Astrocyte (in vitro differentiated cells and primary cell): Measurements from ENCODE around the gene DPF3. TPM values are rescaled to one million over a fixed set of nuclear protein-coding genes. Genes with fewer than 3 reads are reported as not detected.

ENCODE experiments used
- DNase-seq: peaks from one replicate; pipeline ENCODE4 v3.0.0-alpha.2; 2010; ENCODE audit warnings: low read depth
- FAIRE-seq: peaks from 2 replicates; lab custom pipeline; 2011; peaks lifted over from hg19 to GRCh38; lab: Jason Lieb, UNC
- H2AFZ ChIP-seq: 2 replicates; pipeline ENCODE4 v1.6.0; 2012; ENCODE audit warnings: low read depth, low read length, inconsistent platforms
- H3K27ac ChIP-seq: 2 replicates; pipeline ENCODE4 v1.5.1; 2011; ENCODE audit warnings: low read depth, low read length, inconsistent platforms
- H3K27me3 ChIP-seq: 2 replicates; pipeline ENCODE4 v1.6.0; 2011; ENCODE audit warnings: low read length, inconsistent platforms; ENCODE audit not compliant: insufficient read depth
- H3K36me3 ChIP-seq: 2 replicates; pipeline ENCODE4 v1.5.1; 2011; ENCODE audit warnings: low read length, inconsistent platforms; ENCODE audit not compliant: insufficient read depth
- H3K4me1 ChIP-seq: 2 replicates; pipeline ENCODE4 v1.5.1; 2011; ENCODE audit warnings: low read length, inconsistent platforms; ENCODE audit not compliant: insufficient read depth
- H3K4me2 ChIP-seq: 2 replicates; pipeline ENCODE4 v1.6.0; 2012; ENCODE audit warnings: low read length, inconsistent platforms
- H3K4me3 ChIP-seq: 2 replicates; pipeline ENCODE4 v1.5.1; 2011; ENCODE audit warnings: low read depth, mild to moderate bottlenecking, low read length, inconsistent platforms; ENCODE audit not compliant: insufficient read depth
- H3K79me2 ChIP-seq: 2 replicates; pipeline ENCODE4 v1.6.0; 2012; ENCODE audit warnings: mild to moderate bottlenecking, low read length, inconsistent platforms; ENCODE audit not compliant: insufficient read depth
- H3K9ac ChIP-seq: 2 replicates; pipeline ENCODE4 v1.6.0; 2012; ENCODE audit warnings: mild to moderate bottlenecking, low read length, inconsistent platforms
- H3K9me3 ChIP-seq: 2 replicates; pipeline ENCODE4 v1.5.1; 2012; ENCODE audit warnings: low read depth, mild to moderate bottlenecking, low read length, inconsistent platforms; ENCODE audit not compliant: insufficient read depth
- H4K20me1 ChIP-seq: 2 replicates; pipeline ENCODE4 v1.6.0; 2012; ENCODE audit warnings: low read length, inconsistent platforms; ENCODE audit not compliant: insufficient read depth
- H3K27ac Mint-ChIP-seq: one replicate; pipeline ENCODE4 v1.8.0; 2021; ENCODE audit warnings: mild to moderate bottlenecking, mixed read lengths; ENCODE audit not compliant: unreplicated experiment
- H3K27me3 Mint-ChIP-seq: one replicate; pipeline ENCODE4 v1.8.0; 2021; ENCODE audit warnings: low read depth, mixed read lengths; ENCODE audit not compliant: unreplicated experiment
- H3K36me3 Mint-ChIP-seq: one replicate; pipeline ENCODE4 v1.8.0; 2021; ENCODE audit warnings: low read depth, mixed read lengths; ENCODE audit not compliant: unreplicated experiment
- H3K4me1 Mint-ChIP-seq: one replicate; pipeline ENCODE4 v1.8.0; 2021; ENCODE audit warnings: low read depth, mixed read lengths; ENCODE audit not compliant: unreplicated experiment
- H3K4me3 Mint-ChIP-seq: one replicate; pipeline ENCODE4 v1.8.0; 2021; ENCODE audit warnings: mild to moderate bottlenecking, moderate library complexity, mixed read lengths; ENCODE audit not compliant: unreplicated experiment
- H3K9me3 Mint-ChIP-seq: one replicate; pipeline ENCODE4 v1.8.0; 2021; ENCODE audit warnings: mild to moderate bottlenecking, mixed read lengths; ENCODE audit not compliant: unreplicated experiment
- CTCF ChIP-seq: IDR thresholded peaks from 2 replicates; pipeline ENCODE4 v1.5.1; 2011; ENCODE audit warnings: low read depth, mild to moderate bottlenecking, inconsistent platforms, low read length, moderate library complexity; ENCODE audit not compliant: insufficient read depth
- EZH2 ChIP-seq: IDR thresholded peaks from 2 replicates; pipeline ENCODE4 v1.6.1; 2012; ENCODE audit warnings: mild to moderate bottlenecking, low read length, inconsistent platforms; ENCODE audit not compliant: insufficient read depth
- total RNA-seq: library from RNA; stranded (reverse); gene quantifications from 2 replicates; pipeline ENCODE4 v1.2.1, GENCODE V29; 2021

The DPF3 gene
- total RNA-seq, 1 donor from 2014 or later, result 2.4 TPM

DNA sequence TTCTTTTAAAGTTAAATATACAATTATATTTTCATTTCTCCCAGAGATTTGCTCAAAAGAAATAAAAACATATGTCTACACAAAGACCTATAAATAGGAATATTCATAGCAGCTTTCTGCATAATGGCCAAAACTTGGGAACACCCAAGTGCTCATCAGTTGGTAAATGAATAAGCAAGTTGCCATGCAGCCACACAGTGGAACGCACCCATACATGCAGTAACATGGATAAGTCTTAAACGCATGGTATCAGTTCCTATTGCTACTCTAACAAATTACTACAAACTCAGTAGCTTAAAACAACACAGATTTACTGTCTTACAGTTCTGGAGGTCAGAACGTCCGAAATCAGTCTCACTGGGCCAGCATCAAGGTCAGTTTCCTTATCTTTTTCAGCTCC lies 78.5 kb downstream of the DPF3 start:
- no peak overlapping the region for H3K4me3 ChIP-seq
- FAIRE-seq (no peak), DNase-seq (no peak)
- H3K9me3 ChIP-seq, result no peaks in the 10 kb centered on the region
- peaks cover 40% of the 10 kb centered on the region for H4K20me1 ChIP-seq
- no peak overlapping the region for H3K4me2 ChIP-seq
- Mint-ChIP-seq H3K27ac (no peak overlapping the region), H3K36me3 (peaks cover 3% of the 10 kb centered on the region), H3K9me3 (peaks cover 3% of the 10 kb centered on the region), H3K4me1 (peaks cover 4% of the 10 kb centered on the region), H3K27me3 (no peaks in the 10 kb centered on the region), H3K4me3 (no peak overlapping the region)
- H3K27ac ChIP-seq, result no peak overlapping the region
- H3K4me1 ChIP-seq, result no peaks in the 10 kb centered on the region
- H3K9ac ChIP-seq, result no peak overlapping the region
- H3K27me3 ChIP-seq, result no peaks in the 10 kb centered on the region
- H3K79me2 ChIP-seq, result peaks cover 81% of the 10 kb centered on the region
- H3K36me3 ChIP-seq, result peaks cover 3% of the 10 kb centered on the region
- TF ChIP-seq CTCF (no peak), EZH2 (no peak)
- H2AFZ ChIP-seq, result no peak overlapping the region

DNA sequence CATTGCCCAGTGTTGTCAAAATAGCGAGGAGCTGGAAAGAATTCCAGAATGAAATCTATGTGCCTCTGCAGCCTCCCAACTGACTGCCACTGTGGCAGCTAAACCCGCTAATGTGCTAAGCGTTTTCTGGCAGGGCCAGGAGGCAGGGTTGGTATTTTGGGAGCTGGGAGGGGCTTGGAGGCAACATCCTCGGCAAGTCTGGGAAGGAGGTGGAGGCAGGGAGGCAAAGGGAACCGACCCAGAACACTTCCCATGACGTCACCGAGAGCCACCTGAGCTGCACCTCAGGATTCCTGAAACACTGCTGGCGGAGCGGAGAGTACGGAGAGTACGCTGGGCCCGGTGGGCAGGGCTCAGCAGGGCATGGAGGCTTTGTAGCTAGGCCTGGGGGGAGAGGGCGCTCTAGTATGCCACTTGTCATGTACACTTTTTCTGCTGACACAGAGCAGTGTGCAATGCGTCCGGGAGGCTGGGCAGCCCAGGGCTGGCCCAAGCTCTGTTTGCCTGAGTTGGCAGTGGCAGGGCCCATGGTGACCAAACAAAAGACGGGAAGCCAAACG lies 81.5 kb downstream of the DPF3 start:
- H3K4me1 ChIP-seq, result no peaks in the 10 kb centered on the region
- no peak overlapping the region for H3K4me2 ChIP-seq
- H3K36me3 ChIP-seq, result no peaks in the 10 kb centered on the region
- Mint-ChIP-seq H3K4me3 (no peak overlapping the region), H3K9me3 (no peaks in the 10 kb centered on the region), H3K36me3 (peaks cover 5% of the 10 kb centered on the region), H3K27ac (no peak overlapping the region), H3K27me3 (peaks cover 3% of the 10 kb centered on the region), H3K4me1 (peaks cover 4% of the 10 kb centered on the region)
- H2AFZ ChIP-seq, result no peak overlapping the region
- H3K27me3 ChIP-seq, result no peaks in the 10 kb centered on the region
- FAIRE-seq, result no peak
- peaks cover 45% of the 10 kb centered on the region for H4K20me1 ChIP-seq
- H3K9ac ChIP-seq, result no peak overlapping the region
- no peaks in the 10 kb centered on the region for H3K9me3 ChIP-seq
- no peak overlapping the region for H3K27ac ChIP-seq
- H3K79me2 ChIP-seq, result peaks cover 76% of the 10 kb centered on the region
- H3K4me3 ChIP-seq, result no peak overlapping the region
- TF ChIP-seq EZH2 (no peak), CTCF (no peak)
- no peak for DNase-seq

DNA sequence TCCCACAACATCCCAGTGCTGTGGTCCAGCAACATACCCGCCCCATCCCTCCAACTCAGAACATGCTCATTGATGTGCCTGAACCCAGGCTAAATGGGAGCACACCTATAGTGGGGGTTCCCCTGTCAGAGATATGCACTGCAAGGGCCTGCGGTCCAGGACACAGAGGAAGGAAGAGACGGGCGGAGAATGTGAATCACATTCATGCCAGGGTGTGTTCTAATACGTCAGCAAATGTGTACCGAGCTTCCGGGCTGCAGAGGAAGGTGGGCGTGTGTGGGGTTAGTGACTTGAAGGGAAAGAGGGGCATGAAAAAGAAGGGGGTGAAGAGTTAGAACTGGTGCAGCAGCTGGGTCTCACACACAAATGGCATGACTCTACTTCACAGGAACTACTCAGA lies 83.7 kb downstream of the DPF3 start:
- Mint-ChIP-seq H3K27ac (no peak overlapping the region), H3K4me1 (peaks cover 4% of the 10 kb centered on the region), H3K36me3 (peaks cover 1% of the 10 kb centered on the region), H3K4me3 (no peak overlapping the region), H3K27me3 (peaks cover 3% of the 10 kb centered on the region), H3K9me3 (no peaks in the 10 kb centered on the region)
- Histone ChIP-seq H4K20me1 (peaks cover 39% of the 10 kb centered on the region), H3K27ac (no peak overlapping the region), H3K4me1 (no peaks in the 10 kb centered on the region), H3K9ac (no peak overlapping the region), H2AFZ (no peak overlapping the region), H3K4me3 (no peak overlapping the region), H3K36me3 (no peaks in the 10 kb centered on the region), H3K9me3 (no peaks in the 10 kb centered on the region), H3K27me3 (no peaks in the 10 kb centered on the region), H3K79me2 (peaks cover 76% of the 10 kb centered on the region), H3K4me2 (no peak overlapping the region)
- DNase-seq (no peak), FAIRE-seq (no peak)
- TF ChIP-seq CTCF (no peak), EZH2 (no peak)
